ENCODE data around the gene INPPL1.
"Not testable (repeated sequence)": the region's sequence is repeated elsewhere in the genome, so short reads cannot be mapped to it uniquely, and the experiment has no call there.

DNA sequence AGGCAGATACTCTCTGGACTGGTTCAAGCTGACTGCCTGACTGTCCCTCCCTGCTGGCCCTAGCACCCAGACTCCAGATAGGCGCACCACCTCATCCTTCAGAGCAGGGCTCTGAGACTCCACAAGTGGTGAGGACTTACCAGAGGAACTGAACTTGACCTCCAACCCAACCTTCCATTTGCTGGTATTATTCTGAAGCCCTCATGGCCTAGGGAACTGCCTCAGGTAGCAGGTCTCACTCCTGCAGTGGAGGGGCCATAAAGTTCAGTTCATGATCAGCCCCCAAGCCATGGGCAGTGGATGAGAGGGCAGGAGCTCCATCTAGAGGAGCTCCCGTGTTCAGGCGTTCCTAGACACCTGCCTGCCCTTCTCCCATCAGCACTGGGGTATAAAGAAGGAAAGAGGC is 43.0 kb upstream of the INPPL1 start:
- TF ChIP-seq SP1 (IDR thresholded peaks at IDR 0.05); FOXA1 (IDR thresholded peaks at IDR 0.05); ZNF384 (IDR thresholded peaks at IDR 0.05); LEF1 (IDR thresholded peaks at IDR 0.05; ENCODE audit: borderline replicate concordance); HDGF (IDR thresholded peaks at IDR 0.05; ENCODE audit: borderline replicate concordance); FOXM1 (IDR thresholded peaks at IDR 0.05; ENCODE audit: borderline replicate concordance); FOXK2 (IDR thresholded peaks at IDR 0.05): not testable (repeated sequence)

All from HEK293T (cell line).